Measurements from ENCODE around the gene FHOD3.

FHOD3 gene

DNA sequence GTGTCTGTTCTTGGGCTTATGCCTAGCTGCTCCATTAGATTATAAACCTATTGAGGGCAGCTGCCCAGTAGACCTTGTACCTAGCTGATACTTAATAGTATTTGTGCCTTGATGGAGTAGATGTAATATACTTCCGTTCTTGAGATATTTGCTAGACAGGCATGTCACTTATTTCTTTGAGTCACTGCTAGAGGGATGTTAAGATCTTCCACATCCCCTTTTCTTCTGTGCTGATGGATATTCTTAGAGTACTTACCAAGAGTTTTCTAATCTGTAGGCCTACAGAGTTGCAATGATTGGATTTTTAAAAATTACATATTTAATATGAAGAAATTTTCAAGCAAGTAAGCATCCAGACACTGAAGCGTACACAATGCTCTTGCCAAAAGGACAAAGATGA lies 304.6 kb downstream of the FHOD3 start:
- no peak for DNase-seq

DNA sequence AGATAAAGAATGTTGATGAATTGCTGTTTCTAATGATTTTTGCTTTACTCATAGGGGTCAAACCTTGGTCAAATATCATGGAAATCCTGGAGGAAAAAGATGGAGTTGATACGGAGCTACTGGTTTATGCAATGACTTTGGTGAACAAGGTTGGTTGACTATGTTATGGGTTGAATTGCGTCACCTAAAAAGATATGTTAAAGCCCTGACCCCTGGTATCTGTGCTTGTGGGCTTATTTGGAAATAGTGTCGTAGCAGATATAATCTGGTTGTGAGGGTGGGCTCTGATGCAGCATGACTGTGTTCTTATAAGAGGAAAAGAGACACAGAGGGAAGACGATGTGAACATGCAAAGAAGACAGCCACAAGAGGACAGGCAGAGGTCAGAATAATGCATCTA lies 305.1 kb downstream of the FHOD3 start:
- no peak for DNase-seq

DNA sequence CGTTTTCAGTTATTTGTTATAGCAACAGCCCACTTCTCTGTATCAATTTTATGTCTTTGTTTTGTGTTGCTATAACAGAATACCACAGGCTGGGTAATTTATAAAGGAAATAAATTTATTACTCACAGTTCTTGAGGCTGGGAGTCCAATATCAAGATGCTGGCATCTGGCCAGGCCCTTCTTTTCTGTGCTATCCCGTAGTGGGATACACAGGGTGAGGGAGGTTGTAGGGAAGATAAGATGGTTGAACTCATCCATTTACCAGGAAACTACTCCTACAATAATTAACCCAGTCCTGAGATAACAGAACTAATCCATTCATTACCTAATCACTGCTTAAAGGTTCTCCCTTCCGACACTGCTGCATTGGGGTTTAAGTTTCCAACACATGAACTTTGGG lies 310.6 kb downstream of the FHOD3 start:
- DNase-seq = no peak

DNA sequence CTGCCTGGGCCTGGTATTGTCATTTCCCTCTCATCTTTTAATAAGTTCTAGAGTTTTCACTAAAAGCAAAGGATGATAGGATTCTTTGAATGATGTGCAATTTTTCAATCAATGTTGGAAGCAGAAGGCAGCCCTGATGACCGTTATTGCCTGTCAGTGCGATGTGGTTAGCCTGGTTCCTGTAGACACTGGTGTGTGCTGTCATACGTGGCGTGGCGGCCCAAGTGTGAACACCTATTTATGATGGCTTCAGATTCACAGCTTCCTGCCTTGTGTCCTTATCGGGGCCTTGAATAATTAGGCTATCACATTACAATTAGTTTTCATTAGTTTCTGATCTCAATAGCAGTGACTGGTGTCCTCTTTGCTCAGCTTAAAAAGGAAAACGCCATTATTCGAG lies 312.7 kb downstream of the FHOD3 start:
- no peak for DNase-seq

DNA sequence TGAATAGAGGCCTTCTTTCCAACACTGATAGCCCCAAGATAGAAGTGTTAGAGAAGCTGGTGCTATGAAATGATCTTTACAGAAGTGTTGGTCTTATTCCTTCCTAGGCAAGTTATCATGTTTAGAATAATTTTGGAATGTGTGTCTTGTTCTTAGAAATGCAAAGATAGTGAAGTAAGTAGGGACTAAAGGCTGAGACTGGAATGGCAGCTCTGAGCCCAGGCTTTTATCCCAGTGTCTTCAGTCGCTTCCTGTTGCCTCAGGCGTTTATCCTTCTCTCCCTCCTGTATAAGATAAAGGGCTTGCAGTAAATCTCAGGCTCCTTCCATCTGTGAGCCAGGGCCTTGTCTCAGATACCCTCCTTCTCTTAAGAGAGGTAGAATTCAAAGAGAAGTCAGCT lies 313.1 kb downstream of the FHOD3 start:
- DNase-seq = no peak

DNA sequence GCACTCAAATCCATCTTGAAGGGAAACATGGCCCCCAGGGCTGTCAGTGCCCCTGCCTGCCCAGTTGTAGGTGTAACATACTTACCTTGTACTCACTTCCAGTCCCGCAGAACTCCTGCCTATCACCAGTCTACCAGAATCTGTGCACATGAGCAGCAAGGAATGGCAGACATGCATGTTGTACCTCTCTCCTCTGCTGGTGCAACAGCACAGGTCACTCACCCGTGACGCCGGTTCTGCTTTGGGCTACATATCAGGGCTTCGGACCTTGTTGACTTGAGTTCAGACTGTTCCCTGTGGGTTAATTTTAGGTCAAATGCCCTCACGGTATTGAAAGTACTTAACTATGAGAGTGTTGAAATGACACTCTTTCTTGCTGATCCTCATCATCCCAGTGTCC lies 315.6 kb downstream of the FHOD3 start:
- no peak for DNase-seq

DNA sequence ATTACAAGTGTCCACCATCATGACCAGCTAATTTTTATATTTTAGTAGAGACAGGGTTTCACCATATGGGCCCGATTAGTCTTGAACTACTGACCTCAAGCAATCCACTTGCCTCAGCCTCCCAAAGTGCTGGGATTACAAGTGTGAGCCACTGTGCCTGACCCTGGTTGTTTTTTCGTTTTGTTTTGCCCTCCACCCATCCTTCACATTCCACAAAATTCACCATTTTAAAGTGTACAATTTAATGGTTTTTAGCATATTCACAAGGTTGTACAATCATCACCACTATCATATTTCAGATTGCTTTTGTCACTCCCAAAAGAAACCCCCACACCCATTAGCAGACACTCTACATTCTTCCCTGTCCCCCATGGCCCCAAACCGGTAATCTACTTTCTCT lies 316.3 kb downstream of the FHOD3 start:
- DNase-seq = no peak

DNA sequence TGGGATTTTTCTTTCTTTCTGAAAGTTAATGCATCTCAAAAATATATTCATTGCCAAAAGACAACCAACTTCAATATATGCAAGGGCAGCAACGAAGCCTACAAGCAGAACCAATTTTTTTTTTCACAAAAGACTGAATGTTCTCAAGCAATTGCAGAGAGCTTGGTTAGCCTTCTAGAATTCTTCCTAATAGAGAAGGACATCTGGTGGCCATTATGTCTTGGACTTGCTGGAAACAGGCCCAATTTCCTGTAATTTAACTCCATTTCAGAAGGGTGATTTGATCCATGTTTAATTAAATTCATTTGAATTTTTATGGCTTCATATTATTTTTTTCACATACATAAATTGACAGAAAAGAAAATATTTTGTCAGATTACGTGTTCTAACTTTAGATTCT lies 323.3 kb downstream of the FHOD3 start:
- no peak for DNase-seq

DNA sequence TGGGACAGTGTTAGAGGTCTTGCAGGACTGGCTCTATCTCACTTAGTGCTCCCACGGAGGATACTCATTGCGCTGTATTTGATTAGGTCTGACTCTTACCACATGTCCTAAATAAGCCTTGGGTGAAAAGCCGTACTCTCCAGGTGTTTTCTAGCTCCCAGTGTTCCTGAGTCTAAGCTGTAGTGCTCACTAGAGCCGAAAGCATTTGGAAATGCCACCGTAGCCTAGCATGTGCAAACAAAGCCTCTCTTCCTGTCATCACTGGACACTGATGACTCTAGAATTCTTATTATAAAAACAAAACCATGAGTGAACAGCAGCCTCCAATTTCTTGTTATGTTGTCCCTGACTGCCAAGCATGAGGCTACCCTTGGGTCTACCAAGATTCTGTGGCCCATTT lies 325.1 kb downstream of the FHOD3 start:
- DNase-seq = no peak

DNA sequence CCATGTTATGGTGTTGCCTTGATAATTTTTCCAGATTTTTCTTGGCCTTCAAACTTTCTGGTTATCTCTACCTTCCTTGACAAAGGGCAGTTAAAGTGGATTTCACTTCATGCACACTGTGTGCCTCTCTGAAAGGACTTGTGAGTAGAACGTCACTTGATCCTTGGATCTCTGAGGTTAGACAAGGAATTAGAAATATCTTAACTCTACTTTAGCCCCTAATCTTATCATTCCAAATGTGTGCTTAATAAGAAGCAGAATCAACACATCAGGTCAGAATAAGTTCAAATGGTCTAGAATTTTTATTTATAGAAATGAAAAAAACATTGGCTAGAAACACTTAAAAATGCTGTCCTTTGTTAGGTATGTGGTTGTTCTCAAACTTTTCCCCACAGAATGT lies 325.6 kb downstream of the FHOD3 start:
- DNase-seq = no peak

DNA sequence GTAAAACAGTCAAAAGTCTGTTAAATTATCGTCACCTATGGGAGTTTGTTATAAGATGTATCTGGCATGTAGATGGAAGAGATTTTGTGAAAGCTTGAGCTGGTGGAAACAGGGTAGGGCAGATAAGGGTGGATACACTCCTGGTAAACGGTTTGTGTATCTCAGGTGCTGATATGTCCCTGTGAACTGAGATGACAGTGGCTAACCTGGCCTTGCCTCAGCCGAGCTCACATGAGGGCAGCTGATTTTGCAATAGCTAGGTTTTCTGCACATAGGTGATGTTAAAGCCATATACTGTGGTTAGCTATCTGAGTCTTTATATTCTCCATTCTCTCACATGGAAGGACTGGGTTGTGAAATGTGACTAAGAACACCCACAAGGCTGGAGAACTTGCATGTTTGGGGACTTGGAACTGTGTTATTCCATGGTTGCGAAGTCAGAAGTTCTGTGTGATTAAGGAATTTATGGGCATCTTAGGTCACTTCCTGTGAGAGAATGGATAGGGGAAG lies 326.2 kb downstream of the FHOD3 start:
- DNase-seq = no peak

DNA sequence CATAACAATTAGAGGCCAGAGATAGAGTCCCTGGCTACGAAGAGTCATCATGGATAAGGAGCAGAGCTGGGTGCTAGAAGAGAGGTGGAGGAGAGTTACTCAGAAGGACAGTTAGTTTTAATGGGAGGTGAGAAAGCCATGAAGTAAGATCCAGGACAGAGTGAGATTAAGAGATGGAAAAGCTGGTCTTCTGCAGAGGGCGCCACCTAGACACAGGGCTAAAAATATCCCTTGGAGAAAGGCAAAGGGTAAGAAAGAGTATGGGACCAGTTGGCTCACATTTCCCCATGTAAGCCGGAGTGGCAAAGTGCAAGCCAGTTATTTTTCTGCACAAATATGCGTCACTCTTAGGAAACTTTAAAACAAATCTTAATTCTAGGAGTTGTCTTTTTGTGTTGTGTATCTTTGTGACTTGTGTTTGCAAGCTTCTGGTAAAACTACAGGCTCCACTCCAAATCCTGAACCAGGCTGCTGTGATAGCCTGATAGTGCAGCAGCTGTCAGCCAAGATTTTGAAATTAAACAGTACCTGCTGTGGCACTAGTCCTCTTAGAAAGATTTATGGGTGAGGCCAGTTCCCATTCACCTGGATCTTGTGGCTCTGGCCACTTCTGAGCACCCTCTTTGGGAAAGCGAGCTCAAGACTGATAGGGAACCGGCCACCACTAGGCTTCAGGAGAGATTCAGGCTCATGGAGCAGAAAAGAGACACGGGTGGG lies 327.1 kb downstream of the FHOD3 start:
- DNase-seq = no peak

DNA sequence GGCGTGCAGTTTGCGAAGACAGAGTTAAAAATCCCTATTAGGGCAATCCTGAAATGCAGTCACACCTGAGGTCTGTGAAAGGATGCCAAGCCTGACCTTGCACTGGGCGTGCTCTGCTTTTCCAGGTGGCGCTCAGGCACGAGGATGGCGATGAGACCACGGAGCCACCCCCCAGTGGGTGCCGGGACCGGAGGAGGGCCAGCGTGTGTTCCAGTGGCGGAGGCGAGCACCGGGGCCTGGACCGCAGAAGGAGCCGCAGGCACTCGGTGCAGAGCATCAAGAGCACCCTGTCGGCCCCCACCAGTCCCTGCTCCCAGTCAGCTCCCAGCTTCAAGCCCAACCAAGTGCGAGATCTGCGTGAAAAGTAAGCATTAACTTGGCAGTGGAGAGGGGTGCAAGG lies 327.9 kb downstream of the FHOD3 start:
- DNase-seq = no peak

DNA sequence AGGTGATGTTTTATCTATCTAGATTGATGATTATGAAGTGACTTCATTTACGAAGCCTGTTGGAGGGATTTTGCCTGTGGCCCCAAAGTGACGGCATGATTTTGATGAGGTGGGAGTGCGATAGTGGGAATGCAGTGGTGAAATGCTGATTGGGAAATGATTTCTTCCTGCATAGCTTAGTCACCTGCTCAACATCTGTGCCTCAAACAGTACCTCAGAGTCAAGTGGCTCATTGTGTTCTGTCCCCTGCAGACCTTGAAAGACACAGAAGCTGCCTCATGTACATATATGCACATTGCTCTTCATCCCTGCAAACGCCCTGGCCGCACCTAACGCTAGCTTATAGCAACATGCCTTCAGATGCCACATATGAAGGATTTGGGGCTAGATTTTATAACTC lies 330.1 kb downstream of the FHOD3 start:
- no peak for DNase-seq

DNA sequence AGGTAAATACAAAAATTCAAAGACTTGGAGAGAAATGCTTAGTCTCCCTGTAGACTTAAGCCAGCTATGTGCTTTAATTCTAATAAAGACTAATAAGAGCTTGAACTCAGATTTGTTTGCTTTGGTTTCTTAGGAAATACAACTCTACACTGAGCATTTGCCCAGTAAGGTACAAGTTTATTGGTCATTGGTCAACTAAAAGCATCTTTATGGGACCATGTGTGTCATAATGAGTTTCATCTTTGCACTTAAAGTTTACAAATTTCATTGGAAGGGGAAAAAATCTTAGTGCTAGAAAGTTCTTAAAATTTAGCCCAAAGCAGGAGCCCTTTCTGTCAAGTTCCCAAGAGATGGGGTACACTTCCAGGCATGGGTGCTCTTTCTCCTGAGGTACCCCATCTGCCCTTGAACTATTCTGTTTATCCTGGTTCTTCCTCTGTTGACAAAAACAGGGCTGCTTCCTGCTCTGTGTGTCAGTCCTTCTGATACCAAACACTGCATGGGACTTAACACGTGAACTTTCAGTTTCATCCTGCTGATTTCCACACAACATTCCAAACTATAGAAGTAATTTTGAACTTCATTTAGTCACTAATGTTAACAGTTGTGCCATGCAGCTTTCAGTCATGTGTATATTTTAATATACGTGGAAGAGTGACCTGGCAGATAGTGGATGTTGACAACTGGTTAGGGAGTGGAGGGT lies 331.1 kb downstream of the FHOD3 start:
- no peak for DNase-seq

DNA sequence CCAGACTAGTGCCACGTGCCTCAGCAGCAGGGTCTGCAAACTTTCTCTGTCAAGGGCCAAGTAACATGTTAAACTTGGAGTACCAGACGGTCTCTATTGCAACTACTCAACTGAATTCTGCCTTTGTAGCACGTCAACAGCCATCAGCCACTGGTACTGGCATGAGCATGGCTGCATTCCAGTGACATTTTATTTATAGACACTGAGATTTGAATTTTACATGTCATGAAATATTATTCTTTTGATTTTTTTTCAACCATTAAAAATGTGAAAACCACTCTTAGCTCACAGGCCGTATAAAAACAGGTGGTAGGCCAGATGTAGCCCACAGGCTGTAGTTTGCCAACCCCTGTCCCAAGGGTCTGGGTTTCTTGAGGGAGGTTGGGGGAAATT lies 331.6 kb downstream of the FHOD3 start:
- DNase-seq = no peak

DNA sequence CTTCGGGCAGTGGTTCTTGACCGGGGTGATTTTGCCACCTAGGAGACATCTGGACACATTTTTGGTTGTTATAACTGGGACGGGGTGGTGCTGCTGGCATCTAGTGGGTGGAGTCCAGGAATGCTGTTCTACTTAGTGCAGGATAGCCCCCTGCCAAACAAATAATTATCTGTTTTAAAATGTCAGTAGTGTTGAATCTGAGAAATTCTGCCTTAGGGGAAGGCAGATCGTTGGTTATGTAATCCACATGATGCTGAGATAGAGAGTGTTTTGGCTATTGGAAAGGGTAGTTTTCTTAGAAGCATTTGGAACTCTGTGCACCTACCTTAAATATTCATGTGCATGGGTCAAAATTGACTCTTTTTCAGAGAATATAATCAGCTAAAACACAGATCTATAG lies 332.3 kb downstream of the FHOD3 start:
- no peak for DNase-seq

DNA sequence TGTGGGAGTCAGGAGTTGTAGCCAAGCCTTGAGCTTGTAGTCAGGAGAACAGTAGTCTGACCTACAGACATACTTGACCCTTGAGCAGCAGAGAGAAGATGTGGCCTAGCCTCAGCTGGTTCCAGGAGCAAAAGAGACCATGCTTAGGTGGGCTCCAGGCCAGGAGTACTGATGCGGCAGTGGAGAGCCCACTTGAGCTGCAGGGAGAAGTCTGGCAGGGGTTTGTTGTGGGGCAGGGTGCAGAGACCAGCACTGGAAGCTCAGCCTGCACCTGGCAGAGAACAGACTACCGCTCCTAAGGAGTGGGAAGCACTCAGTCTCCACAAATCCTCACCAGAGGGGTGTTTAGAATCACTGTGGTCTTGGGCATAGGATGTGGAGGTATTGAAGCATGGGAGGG lies 333.4 kb downstream of the FHOD3 start:
- no peak for DNase-seq

DNA sequence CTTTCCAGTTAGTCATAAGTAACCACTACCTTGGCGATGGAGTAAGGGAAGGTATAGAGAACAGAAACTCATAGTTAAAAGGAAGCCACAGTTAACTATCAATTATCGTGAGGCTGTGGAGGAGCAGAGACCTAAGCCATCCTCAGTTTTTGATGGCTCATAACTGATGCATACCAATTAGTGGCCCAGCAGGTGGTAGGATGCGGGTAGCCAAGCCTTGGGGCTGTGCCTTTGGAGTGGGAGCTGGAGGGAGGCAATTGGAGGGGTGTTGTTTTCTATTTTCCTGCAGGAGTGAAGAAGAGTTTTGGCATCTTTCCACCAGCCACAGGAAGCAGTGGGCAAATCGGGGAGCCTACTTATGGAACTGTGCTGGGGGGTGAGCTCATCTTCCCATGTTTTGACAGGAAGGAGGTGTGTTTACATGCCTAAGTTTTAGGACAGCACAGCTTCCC lies 336.5 kb downstream of the FHOD3 start:
- no peak for DNase-seq

DNA sequence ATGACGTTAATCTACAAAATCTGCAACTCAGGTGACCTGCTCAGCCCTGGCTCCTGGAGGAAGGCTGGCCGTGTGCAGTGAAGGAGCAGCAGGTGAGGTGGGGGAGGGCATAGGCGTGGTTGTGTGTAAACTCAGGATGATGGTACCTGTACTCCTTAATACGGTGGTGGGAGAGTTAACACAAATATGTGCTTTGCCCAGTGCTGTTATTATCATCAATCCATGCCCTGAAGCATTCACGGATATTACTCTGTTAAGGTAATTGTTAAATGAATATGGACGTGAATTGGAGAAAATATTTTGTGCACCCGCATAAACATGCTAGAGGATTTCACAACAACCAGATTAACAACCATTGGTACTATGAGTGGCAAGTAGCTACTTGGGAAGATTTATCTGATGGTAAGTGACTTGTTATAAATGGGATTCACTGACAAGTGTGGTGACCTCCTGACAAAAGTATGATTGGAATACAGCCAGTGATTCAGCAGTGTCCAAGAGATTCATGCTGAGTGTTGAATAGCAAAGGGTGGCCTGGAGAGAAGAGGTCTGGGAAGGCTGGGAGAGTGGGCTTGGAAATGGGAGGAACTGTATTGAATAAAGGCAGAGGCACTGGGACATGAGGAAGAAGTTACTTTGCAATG lies 337.2 kb downstream of the FHOD3 start:
- DNase-seq = no peak

DNA sequence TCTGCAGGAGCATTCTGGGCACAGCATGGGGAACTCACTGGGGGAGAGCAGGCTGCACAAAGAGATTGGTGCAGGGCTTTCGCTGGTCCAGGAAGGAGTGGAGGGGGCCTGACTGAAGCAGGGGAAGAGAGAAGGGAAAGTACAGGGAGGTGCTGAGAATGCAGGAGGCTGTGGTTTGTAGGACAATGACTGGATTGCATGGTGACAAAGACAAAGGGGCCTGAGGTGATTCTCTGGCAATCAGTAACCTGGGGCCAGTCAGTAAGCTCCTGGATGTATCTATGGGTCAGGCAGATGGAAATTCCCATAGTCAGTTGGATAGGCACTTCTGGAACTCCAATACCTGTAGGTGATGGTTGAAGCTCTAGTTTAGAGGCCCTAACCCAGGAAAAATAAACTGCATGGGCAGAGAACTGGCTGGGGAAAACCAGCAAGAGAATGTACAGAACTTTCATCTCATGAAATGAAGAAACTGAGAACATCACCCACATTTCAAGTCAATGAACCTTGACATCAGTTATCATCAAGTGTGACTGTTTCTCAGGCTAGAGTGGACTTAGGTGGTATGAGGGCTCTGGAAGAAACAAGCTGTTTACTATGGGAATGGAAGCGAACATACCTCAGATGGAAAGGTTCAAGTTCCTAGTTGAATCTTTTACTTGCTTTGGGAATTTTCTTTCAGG lies 338.0 kb downstream of the FHOD3 start:
- no peak for DNase-seq

DNA sequence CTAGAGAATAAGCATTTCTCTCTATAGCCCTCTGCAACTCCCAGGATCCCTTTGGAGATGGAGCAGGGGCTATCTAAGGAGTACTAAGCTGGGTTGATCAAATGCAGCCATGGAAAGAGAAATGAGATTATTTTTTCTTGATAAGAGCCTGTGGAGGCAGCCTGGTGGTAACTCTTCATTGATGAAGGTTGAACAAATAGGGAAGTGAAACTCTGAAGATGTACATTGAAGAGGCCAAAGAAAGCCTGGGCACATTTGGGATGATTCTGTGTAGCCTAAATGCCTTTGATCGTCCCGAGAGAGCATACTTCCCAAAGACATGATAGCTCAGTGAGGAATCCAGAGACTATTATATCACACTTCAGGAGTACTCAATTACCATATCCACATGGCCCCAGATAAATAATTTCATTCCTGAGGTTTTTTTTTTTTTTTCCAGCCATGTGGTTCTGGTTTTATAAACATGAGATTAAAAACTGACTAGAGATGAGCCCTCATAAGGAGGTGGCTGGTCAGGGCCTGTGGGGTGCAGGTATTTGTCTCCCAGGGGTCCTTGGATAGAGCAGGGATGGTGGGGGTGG lies 338.8 kb downstream of the FHOD3 start:
- DNase-seq = no peak

DNA sequence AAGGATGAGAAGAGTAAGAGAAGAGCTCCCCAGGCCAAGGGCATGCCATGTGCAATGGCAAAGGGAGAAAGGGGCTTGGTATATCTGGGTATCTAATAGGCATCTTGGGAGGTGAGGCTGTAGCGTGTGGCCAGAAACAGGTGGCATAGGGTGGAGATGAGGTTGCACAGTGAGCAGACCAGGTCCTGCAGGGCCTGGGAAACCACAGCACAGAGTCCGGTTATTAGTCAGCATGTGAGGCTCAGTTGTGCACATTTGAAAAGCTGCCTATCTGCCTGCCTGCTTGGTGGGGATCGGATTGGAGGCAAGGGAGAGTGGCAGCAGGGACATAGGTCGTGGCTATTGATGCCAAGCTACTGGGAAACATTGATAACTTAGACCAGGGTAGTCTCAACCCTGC lies 340.7 kb downstream of the FHOD3 start:
- DNase-seq = no peak

All from CD4-positive, alpha-beta T cell treated with Interferon alpha-2 for 1 hour (primary cell).